HEK293 (cell line): ENCODE results near the gene SYCN.

Experiments used
- CTCF ChIA-PET: fragments of 350-600 bp; formaldehyde crosslinking; extraction: SDS; loops from one replicate; lab custom pipeline; 2021; ENCODE audit warnings: antibody characterized with exemption; lab: Yijun Ruan, JAX
- POLR2A ChIA-PET: fragments of 300-600 bp; formaldehyde crosslinking; extraction: SDS; loops from one replicate; lab custom pipeline; 2020; ENCODE audit warnings: antibody characterized with exemption, inconsistent platforms; lab: Yijun Ruan, JAX
- H3K27ac ChIP-seq: fragments of 200-500 bp; sonication (Bioruptor generic); 2 replicates; pipeline ENCODE4 v1.5.1; 2014; ENCODE audit warnings: low read depth, low read length, control low read depth, inconsistent platforms; ENCODE audit errors: extremely low read depth
- H3K36me3 ChIP-seq, 2 experiments: fragments of 200-500 bp in 1 of 2; sonication (Bioruptor generic) in 1 of 2; 1 replicate in 1 of 2; 2 replicates in 1 of 2; pipeline ENCODE4 v1.5.1; 2014 to 2017; ENCODE audit warnings: inconsistent platforms in 2 of 2, low read length in 2 of 2; ENCODE audit not compliant: control insufficient read depth in 2 of 2, insufficient read depth in 1 of 2
- H3K4me1 ChIP-seq: fragments of 200-500 bp; sonication (Bioruptor generic); 2 replicates; pipeline ENCODE4 v1.5.1; 2014; ENCODE audit warnings: mild to moderate bottlenecking, low read length, inconsistent platforms; ENCODE audit not compliant: control insufficient read depth, insufficient read depth
- H3K4me3 ChIP-seq: 2 replicates; pipeline ENCODE4 v1.5.1; 2011; ENCODE audit warnings: low read depth, mild to moderate bottlenecking, control low read depth, low read length, moderate library complexity
- H3K9me3 ChIP-seq: fragments of 200-500 bp; sonication (Bioruptor generic); 2 replicates; pipeline ENCODE4 v1.5.1; 2014; ENCODE audit warnings: low read depth, low read length, inconsistent platforms; ENCODE audit not compliant: control insufficient read depth, insufficient read depth
- GLI4 ChIP-seq: fragments of 450-650 bp; formaldehyde crosslinking; IDR thresholded peaks from 2 replicates; pipeline ENCODE4 v1.5.1; 2016; ENCODE audit warnings: missing biosample characterization, missing genetic modification characterization
- HOXC10 ChIP-seq: sonication (generic); formaldehyde crosslinking; IDR thresholded peaks from 2 replicates; pipeline ENCODE4 v1.8.1; 2023; ENCODE audit warnings: mild to moderate bottlenecking, missing genetic modification reagents
- KLF9 ChIP-seq: fragments of 450-650 bp; formaldehyde crosslinking; IDR thresholded peaks from 2 replicates; pipeline ENCODE4 v1.5.1; 2016; ENCODE audit warnings: missing biosample characterization, missing genetic modification characterization, low read depth
- PRDM4 ChIP-seq: fragments of 450-650 bp; formaldehyde crosslinking; IDR thresholded peaks from 2 replicates; pipeline ENCODE4 v1.5.1; 2017; ENCODE audit warnings: missing biosample characterization, missing genetic modification characterization
- TRIM28 ChIP-seq: IDR thresholded peaks from 2 replicates; pipeline ENCODE4 v1.6.1; 2011; ENCODE audit warnings: low read length, control low read depth, borderline replicate concordance
- YY1 ChIP-seq: fragments of 450-650 bp; formaldehyde crosslinking; IDR thresholded peaks from 2 replicates; pipeline ENCODE4 v1.5.1; 2018; ENCODE audit warnings: missing biosample characterization, missing genetic modification characterization
- ZBTB8A ChIP-seq: fragments of 450-650 bp; formaldehyde crosslinking; IDR thresholded peaks from 2 replicates; pipeline ENCODE4 v1.5.1; 2016; ENCODE audit warnings: missing biosample characterization, missing genetic modification characterization
- ZNF155 ChIP-seq: fragments of 450-650 bp; formaldehyde crosslinking; IDR thresholded peaks from 2 replicates; pipeline ENCODE4 v1.5.1; 2016; ENCODE audit warnings: missing biosample characterization, missing genetic modification characterization
- ZNF157 ChIP-seq: fragments of 450-650 bp; formaldehyde crosslinking; IDR thresholded peaks from 2 replicates; pipeline ENCODE4 v1.5.1; 2016; ENCODE audit warnings: missing biosample characterization, missing genetic modification characterization
- ZNF2 ChIP-seq: fragments of 450-650 bp; formaldehyde crosslinking; IDR thresholded peaks from 2 replicates; pipeline ENCODE4 v1.5.1; 2016; ENCODE audit warnings: missing biosample characterization, missing genetic modification characterization
- ZNF23 ChIP-seq: fragments of 450-650 bp; formaldehyde crosslinking; IDR thresholded peaks from 2 replicates; pipeline ENCODE4 v1.5.1; 2016; ENCODE audit warnings: missing biosample characterization, missing genetic modification characterization, borderline replicate concordance
- ZNF292 ChIP-seq: fragments of 450-650 bp; formaldehyde crosslinking; IDR thresholded peaks from 2 replicates; pipeline ENCODE4 v1.5.1; 2016; ENCODE audit warnings: low read depth, missing biosample characterization, missing genetic modification characterization, borderline replicate concordance
- ZNF335 ChIP-seq: fragments of 450-650 bp; formaldehyde crosslinking; conservative IDR thresholded peaks from 2 replicates; pipeline ENCODE4 v1.5.1; 2016; ENCODE audit warnings: missing biosample characterization, missing genetic modification characterization
- ZNF350 ChIP-seq: fragments of 450-650 bp; formaldehyde crosslinking; IDR thresholded peaks from 2 replicates; pipeline ENCODE4 v1.5.0; 2017; ENCODE audit warnings: missing biosample characterization, mild to moderate bottlenecking, missing genetic modification characterization
- ZNF362 ChIP-seq: fragments of 450-650 bp; formaldehyde crosslinking; IDR thresholded peaks from 2 replicates; pipeline ENCODE4 v1.5.1; 2016; ENCODE audit warnings: missing biosample characterization, missing genetic modification characterization
- ZNF398 ChIP-seq: fragments of 450-650 bp; formaldehyde crosslinking; IDR thresholded peaks from 2 replicates; pipeline ENCODE4 v1.5.1; 2017; ENCODE audit warnings: missing biosample characterization, missing genetic modification characterization
- ZNF488 ChIP-seq: fragments of 450-650 bp; formaldehyde crosslinking; IDR thresholded peaks from 2 replicates; pipeline ENCODE4 v1.5.1; 2016; ENCODE audit warnings: missing biosample characterization, missing genetic modification characterization
- ZNF626 ChIP-seq: fragments of 450-650 bp; sonication (Bioruptor Pico); formaldehyde crosslinking; IDR thresholded peaks from 2 replicates; pipeline ENCODE4 v1.5.1; 2018; ENCODE audit warnings: missing biosample characterization, missing genetic modification characterization, inconsistent platforms
- ZNF692 ChIP-seq: fragments of 450-650 bp; formaldehyde crosslinking; IDR thresholded peaks from 2 replicates; pipeline ENCODE4 v1.5.1; 2016; ENCODE audit warnings: missing biosample characterization, missing genetic modification characterization
- ZNF792 ChIP-seq: fragments of 450-650 bp; formaldehyde crosslinking; IDR thresholded peaks from 2 replicates; pipeline ENCODE4 v1.5.1; 2016; ENCODE audit warnings: missing biosample characterization, missing genetic modification characterization

Gene SYCN

GRCh38 chr19:39181500-39182173 is 22.4 kb downstream of the SYCN start (continued):
- no peak for TF ChIP-seq PRDM4
- TF ChIP-seq ZNF335 (tag by site-specific recombination), result no peak
- no peak for TF ChIP-seq HOXC10 (CRISPR knock-in tag)
- no peak for TF ChIP-seq ZNF362 (tag by site-specific recombination)
- TF ChIP-seq ZBTB8A (tag by site-specific recombination), result no peak
- TF ChIP-seq GLI4 (tag by site-specific recombination), result no peak
- no peak for TF ChIP-seq ZNF155 (tag by site-specific recombination)
- no peak for TF ChIP-seq YY1 (tag by site-specific recombination)
- TF ChIP-seq ZNF292 (tag by site-specific recombination), result no peak
- no peak for TF ChIP-seq KLF9 (tag by site-specific recombination)
- TF ChIP-seq ZNF488 (tag by site-specific recombination), result no peak
- no peak for TF ChIP-seq ZNF2
- no peak for TF ChIP-seq ZNF157 (tag by site-specific recombination)
- peak; percentile 39; the same call in 1 of the 2 replicates for TF ChIP-seq ZNF692 (tag by site-specific recombination)
- TF ChIP-seq ZNF23 (tag by site-specific recombination), result no peak
- no peak for TF ChIP-seq ZNF350 (tag by site-specific recombination)

GRCh38 chr19:39180749-39181148 is 23.3 kb downstream of the SYCN start:
- ChIA-PET CTCF (interaction anchor here (0.9 to 2.2 kb wide), 3 partner anchors 27 to 70 kb away, joined by 3 to 7 read pairs (median 5); no protein-coding TSS in a partner anchor), POLR2A (interaction anchor here (0.7 kb wide), 1 partner anchor 1275 kb away, joined by 3 read pairs; the partner anchor contains the start of gene WDR87)
- Histone ChIP-seq H3K9me3 (no peaks in the 10 kb centered on the region; the same call in 1 of the 2 replicates), H3K27ac (no peak overlapping the region), H3K4me3 (no peak overlapping the region), H3K4me1 (no peaks in the 10 kb centered on the region), H3K36me3 (peaks cover 32 to 38% of the 10 kb centered on the region in 2 experiments)
- TF ChIP-seq TRIM28 (no peak), ZNF792 (tag by site-specific recombination) (no peak), ZNF626 (tag by site-specific recombination) (no peak), YY1 (tag by site-specific recombination) (no peak), ZNF398 (tag by site-specific recombination) (no peak)
